Measurements from ENCODE around the gene C14orf180. TPM values are rescaled to one million over a fixed set of nuclear protein-coding genes. Genes with fewer than 3 reads are reported as not detected.

C14orf180 gene
- total RNA-seq, 2 experiments from 2014 or later, result not detected

Other genes starting within 250 kb of the C14orf180 start
- gene TMEM179, start 25.0 kb downstream of the C14orf180 start, total RNA-seq, result not detected
- 100 to 1,000 TPM; 120 to 132 TPM for gene INF2, start 109.9 kb downstream of the C14orf180 start, total RNA-seq
- 1 to 10 TPM in 1 of 2 experiments, under 1 TPM in 1; 0.98 to 1.2 TPM for gene ADSS1, start 144.5 kb downstream of the C14orf180 start, total RNA-seq
- 10 to 100 TPM; 87.0 to 96.2 TPM for gene SIVA1, start 173.4 kb downstream of the C14orf180 start, total RNA-seq
- 100 to 1,000 TPM; 157 to 162 TPM for gene AKT1, start 216.0 kb downstream of the C14orf180 start, total RNA-seq
- 1 to 10 TPM; 4.9 to 5.5 TPM for gene ZBTB42, start 221.3 kb downstream of the C14orf180 start, total RNA-seq

Data from activated CD4-positive, alpha-beta memory T cell treated with anti-CD3 and anti-CD28 coated beads, Interleukin-2, amount 10 ng/mL, durations not matched to agents 7 days and 5 days (primary cell).